Stimulated activated CD4-positive, alpha-beta T cell treated with anti-CD3 and anti-CD28 coated beads, Interleukin-1b, Interleukin-23, amount 100 ng/mL, for 24 hours (primary cell): ENCODE results near the gene GPR62.

Experiments
- DNase-seq, 4 experiments: peaks; one replicate each; pipeline ENCODE4 v3.0.0-alpha.2; 2020; ENCODE audit warnings: low read depth in 4 of 4, low spot score in 1 of 4

The GPR62 gene

DNA sequence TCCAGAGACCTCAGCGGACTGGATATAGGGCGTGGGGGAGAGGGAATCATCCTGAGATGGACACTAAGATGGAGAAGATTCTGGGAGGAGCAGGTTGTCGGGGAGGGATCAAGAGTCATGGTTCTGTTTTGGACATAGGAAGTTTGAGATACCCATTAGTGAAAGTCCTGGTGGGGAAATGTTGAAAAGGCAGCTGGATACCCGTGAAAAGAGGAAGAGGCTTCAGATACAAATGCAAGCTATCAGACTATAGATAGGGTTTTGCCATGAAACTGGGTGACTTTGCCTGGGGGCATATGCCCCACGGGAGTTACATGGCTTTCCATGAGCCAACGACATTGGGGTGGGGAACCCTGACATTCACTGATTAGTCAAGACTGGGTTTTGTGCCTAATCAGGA lies 1.1 kb upstream of the GPR62 start:
- no peak for DNase-seq

DNA sequence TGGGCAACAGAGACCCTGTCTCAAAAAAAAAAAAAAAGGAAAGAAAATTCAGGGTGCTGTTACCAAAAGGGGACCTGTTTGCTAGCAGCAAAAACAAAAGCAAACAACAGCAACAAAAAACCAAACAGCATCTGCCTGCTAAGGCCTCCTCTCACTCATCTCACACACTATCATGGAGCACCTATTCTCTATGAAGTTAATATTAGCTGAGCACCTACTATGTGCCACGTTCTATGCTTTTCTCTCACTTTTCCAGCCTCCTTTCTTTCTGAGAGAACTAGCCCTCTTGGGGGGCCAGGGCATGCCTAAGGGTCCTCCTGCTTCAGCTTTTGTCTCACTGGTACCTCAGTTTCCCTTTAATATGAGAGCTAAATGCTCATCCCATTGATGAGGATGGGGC lies 468 bp upstream of the GPR62 start:
- DNase-seq: no peak

DNA sequence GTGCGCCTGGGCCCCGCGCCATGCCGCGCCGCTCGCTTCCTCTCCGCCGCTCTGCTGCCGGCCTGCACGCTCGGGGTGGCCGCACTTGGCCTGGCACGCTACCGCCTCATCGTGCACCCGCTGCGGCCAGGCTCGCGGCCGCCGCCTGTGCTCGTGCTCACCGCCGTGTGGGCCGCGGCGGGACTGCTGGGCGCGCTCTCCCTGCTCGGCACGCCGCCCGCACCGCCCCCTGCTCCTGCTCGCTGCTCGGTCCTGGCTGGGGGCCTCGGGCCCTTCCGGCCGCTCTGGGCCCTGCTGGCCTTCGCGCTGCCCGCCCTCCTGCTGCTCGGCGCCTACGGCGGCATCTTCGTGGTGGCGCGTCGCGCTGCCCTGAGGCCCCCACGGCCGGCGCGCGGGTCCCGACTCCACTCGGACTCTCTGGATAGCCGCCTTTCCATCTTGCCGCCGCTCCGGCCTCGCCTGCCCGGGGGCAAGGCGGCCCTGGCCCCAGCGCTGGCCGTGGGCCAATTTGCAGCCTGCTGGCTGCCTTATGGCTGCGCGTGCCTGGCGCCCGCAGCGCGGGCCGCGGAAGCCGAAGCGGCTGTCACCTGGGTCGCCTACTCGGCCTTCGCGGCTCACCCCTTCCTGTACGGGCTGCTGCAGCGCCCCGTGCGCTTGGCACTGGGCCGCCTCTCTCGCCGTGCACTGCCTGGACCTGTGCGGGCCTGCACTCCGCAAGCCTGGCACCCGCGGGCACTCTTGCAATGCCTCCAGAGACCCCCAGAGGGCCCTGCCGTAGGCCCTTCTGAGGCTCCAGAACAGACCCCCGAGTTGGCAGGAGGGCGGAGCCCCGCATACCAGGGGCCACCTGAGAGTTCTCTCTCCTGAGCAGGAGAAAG lies 951 bp downstream of the GPR62 start:
- DNase-seq: no peak

- DNase-seq: no peak
Measured at GRCh38 chr3:51957520-51958205, 2.5 kb downstream of the GPR62 start.

GRCh38 chr3:51958603-51959521 lies 3.7 kb downstream of the GPR62 start:
- no peak for DNase-seq

GRCh38 chr3:51959651-51960050 lies 4.5 kb downstream of the GPR62 start:
- no peak for DNase-seq

DNA sequence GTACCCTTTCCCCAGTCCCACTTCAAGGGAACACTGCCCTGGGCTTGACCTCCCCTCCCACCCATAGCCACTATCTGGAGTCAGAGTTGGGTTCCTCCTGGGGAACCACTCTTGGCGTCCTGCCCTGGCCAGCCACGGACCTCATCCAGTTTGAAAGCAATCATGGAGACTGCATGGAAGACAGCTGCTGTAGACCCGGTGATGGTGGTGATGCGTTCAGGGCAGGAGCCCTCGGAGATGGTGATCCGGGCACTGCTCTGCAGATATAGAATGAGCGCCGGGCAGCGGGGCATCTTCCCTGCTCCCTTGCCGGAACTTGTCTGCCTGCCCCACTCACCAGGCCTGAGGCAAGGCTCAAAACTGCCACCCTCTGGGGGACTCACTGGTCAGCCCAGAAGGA lies 5.2 kb downstream of the GPR62 start:
- no peak for DNase-seq

DNA sequence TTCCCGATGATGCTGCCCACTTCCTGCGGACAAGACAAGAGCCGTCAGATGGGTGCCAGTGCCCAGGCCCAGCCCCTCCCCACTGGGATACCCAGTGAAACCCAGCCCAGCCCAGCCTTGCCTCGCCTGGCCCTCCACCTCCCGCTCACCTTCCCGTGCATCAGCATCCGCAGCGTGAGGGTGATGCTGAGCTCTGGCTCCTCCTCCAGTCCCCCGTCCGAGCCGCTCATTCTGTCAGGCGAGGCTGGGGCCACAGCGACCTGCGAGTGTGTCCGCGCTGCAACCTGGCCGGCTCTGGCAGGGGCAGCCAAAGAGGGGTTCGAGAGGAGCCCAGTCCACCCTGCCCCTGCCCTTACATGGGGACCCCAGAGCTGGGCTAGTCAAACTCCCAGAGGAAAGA lies 5.8 kb downstream of the GPR62 start:
- no peak for DNase-seq

GRCh38 chr3:51961602-51962569 lies 6.7 kb downstream of the GPR62 start:
- no peak for DNase-seq

DNA sequence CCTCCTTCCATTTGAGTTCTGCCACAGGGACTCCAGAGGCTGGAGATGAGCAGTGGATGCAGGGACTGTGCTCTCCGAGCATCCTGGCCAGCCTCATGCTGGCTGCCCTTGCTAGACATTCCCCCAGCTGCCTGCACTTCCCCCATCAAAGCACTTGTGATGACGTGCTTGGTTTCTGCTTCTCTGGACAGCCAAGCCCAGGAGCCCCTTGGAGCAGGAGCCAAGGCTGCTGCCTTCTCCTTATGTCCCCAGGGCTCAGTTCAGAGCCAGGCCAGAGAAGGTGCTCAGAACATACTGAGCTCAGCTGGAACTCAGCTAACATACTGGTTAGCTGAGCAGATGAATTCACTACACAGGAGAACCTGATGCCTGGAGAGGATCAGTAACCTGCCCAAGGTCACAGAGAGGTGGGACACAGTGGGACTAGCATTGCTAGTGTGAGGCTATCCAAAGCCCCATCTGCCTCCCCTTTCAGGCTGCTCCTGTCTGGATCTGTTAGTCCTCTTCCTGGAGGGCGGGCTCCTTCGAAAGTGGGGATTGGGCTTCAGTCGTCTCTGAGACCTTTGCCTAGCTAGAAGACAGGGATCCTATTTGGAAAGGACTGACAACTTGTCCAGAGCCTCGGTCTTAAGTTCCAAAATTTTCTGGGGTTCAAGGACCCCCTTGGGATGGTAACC lies 7.8 kb downstream of the GPR62 start:
- no peak for DNase-seq

DNA sequence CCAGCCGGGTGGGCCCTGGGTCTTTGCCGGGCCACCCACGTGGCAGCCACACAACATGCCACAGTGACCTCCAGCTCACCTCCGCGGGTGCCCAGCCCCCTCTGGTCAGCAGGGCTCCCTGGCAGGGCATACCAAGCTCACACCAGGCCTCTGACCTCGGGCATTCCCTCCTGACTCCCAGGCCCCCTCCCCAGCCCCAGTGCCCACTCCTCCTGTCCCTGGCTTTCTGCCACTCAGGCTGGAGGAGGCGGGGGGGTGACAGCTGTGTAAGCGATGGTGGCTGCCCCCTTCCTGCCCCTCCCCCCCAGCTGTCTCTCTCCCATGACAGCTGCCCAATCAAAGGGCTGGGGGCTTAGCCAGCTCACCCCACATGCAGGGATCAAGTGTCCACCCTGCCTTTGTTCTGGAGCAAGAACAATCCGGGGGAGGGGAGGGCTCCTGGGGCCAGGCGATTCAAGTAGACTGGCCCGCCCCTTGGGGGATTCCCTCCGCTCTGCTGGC lies 8.8 kb downstream of the GPR62 start:
- no peak for DNase-seq

DNA sequence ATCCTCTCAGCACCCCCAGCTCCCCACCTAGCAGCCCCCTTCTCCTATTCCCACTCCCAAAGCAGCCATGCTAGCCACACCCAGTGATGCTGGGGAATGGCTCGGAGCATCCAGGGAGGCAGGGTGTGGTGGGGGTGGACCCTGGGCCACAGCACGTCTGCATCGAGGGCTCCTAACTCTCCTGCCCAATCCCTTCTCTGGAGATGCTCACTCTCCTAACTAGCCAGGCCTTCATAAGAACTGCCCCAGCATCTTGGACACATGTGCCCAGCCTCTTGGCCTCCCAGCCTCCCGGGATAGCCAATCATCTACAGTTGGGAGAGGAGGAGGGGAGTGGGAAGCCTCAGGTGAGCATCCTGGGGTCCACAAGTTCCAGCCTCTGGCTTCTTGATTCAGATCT lies 9.3 kb downstream of the GPR62 start:
- DNase-seq: no peak

DNA sequence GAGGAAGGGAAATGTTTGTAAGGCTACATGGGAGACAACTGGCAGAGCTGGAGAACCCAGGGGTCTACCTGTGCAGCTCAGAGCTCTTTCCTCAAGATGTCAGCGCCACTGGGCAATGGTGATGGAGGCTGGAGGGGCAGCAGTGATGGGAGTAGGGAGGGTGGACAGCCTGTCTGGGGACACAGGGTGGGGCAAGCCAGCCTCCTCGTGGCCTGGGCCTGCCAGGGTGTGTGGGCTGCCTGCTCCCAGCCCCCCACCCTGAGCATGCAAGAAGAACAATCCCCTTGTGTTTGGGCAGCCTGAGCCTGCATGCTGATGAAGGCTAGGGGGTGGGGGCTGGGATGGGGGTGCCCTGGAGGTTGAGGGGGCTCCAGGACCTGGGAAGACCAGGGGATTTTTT lies 10.8 kb downstream of the GPR62 start:
- no peak for DNase-seq

- no peak for DNase-seq
Measured at GRCh38 chr3:51966486-51966885, 11.3 kb downstream of the GPR62 start.

DNA sequence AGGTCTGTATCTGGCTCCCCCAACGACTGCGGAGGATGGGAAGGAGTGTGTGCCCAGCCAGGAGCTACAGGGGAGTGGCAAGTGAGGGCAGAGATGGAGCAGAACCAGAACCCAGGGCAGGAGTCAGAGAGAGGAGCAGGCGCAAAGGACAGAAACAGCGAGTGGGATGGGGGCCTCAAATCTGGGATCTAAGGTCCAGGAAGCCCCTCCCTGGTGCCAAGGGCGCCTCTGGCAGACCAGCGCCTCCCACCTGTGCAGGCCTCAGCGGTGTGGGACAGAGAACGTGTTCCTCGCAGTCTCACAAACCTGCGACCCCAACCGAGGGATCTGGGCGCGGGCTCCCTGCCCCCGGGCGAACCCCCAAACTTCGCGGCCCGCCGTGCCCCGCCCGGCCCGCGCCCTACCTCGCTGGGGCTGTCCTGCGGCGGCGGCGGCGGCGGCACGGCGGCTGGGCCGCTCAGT lies 11.8 kb downstream of the GPR62 start:
- DNase-seq: no peak

DNA sequence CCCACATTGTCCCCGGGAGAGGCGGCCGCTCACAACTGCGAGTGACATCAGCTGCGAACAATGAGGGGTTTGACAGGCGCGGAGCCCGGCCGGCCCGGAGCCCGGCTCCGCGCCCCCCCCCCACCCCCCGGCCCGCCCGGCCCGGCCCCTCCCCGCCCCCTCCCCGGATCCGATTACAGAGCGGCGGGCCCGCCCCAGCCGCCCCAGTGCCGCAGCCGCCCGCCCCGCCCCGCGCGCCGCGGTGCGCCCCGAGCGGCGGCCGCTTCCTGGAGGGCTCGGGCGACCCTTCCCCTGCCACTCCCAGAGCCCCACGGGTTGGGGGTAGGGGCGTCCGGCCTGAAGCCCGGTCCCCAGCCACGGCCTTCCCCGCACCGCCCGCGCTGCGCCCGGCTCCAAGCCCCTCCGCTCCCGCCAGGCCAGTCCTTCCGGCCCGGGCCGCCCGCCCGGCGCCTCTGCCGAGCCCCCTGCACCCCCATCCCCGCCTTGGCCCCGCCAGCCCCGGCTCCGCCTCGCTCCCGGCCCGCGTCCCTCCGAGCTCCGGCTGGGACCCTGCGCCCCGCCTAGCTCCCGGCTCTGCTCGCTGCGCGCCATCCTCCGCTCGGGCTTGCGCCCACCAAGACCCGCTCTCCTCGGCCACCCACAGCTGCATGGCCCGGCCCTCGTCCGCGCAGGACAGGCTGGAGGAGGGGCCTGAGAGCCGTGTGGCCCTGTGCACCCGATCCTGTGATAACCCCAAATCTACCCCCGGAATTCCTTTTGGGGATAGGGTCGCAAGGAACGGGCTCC lies 12.4 kb downstream of the GPR62 start, which contains the start of gene PCBP4:
TSS of gene PCBP4 (minus strand) at position 71 of the 786 bp plus-strand sequence. CDS start 6,214 bp downstream, outside the sequence.
- DNase-seq: no peak

DNA sequence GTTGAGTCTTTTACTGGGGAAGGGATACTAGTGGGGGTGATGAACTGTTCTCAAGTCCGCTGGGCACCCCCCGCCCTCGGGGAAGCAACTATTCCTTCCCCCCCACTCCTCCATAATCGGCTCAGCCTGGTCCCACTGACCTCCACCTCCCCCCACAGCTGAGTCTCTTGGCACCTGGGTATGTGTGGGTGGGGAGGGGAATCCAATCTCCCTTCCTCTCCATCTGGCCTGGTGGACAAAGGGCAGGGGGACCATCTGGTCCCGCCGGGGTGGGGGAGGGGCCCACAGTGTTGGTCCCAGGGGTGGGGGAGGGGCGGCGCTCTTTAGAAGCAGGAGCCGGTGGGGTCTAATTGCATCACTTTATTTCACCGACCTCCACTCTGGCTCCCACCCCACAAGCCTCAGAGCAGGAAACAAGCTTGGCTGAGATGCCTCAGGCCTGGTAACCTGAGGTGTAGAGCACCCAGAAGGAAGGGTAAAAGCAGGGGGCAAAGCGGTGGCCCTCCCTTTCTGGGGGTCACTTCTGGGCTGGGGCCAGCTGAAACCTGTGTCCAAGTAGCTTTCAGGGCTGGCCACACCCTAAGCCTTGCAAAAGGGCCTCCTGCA lies 13.1 kb downstream of the GPR62 start:
- DNase-seq: no peak
